HG03565 (cell line): ENCODE measurements around the gene ADAMTS18.
"Not testable (repeated sequence)": the region's sequence is repeated elsewhere in the genome, so short reads cannot be mapped to it uniquely, and the experiment has no call there.

ENCODE experiments used
- ATAC-seq: cut with Tn5 transposase; IDR thresholded peaks from one replicate; pipeline ENCODE4 v1.9.1; 2021; ENCODE audit warnings: mild to moderate bottlenecking, moderate library complexity; ENCODE audit not compliant: unreplicated experiment

Gene ADAMTS18

DNA sequence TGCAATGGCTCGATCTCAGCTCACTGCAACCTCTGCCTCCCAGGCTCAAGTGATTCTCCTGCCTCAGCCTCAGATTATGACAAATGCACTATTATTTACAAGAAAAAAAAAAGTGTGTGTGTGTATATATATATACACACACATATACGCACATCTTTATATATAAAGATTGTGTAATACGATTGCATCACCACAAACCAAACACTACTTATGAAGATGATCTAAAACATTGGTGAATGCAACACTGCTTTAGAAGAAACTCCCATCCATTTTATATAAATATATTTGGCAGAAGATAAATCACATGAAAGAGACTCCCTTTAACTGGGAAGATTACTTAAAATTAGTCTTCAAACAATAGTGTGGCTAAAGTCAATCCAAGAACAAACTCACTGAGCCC is 138.9 kb downstream of the ADAMTS18 start:
- no peak for ATAC-seq

- no peak for ATAC-seq
Observed at GRCh38 chr16:77290451-77291115, 144.3 kb downstream of the ADAMTS18 start.

- no peak for ATAC-seq
Observed at GRCh38 chr16:77289331-77289809, 145.5 kb downstream of the ADAMTS18 start.

- no peak for ATAC-seq
Observed at GRCh38 chr16:77288222-77288621, 146.6 kb downstream of the ADAMTS18 start.

DNA sequence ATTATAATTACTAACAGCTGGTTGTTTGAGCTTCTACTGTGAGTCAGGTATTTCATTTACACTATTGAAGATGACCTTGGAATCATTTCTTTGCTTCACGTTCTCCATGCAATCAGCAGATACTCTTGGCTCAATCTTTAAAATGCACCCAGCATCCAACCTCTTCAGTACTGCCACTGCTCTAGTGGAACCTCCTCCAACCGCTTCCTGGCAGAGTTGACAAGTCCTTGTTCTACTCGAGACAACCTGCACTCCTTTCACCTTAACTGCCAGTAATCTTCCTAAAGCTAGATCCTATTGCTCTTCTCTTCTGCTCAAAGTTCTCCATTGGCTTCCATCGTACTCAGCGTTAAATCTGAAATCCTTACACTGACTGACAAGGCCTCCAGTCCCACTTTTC is 149.2 kb downstream of the ADAMTS18 start:
- ATAC-seq = no peak

DNA sequence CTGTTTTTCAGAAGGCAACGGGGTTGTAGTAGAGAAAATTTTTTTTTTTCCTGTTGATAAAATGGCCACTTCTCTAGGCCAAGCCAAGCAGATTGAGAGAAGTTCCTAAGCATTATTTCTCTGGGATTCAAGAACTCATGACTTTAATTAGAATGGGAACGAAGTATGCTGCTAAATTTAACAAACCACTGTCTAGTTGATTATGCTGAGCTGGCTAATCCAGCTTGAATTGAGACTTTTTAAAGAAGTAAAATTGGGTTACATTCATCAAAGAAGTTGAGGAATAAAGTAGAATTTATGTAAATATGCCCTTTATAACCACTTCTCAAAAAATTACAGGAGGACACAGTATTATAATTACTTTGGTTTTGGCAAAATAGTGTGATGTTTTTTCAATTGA is 152.5 kb downstream of the ADAMTS18 start:
- no peak for ATAC-seq

- ATAC-seq = not testable (repeated sequence)
Observed at GRCh38 chr16:77279316-77279715, 155.5 kb downstream of the ADAMTS18 start.

DNA sequence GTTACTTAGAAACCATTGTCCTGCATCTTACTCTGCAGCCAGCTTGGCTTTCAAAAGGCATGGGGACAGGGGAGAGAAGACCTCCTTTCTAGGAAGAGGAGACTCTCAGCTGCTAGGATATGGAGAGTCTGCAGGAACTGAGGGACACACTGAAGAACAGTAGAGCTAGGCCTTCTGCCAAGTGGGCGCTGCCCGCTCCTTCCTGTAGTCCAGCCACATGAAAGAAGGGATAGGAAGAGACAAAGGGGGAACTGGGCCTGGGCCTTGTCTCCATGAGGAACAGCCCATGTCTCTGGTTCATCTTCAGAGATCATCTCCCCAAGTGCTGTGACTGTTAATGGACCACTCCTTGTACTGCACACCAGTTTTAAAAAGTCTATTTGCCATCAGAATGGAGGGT is 157.3 kb downstream of the ADAMTS18 start:
- no peak for ATAC-seq

GRCh38 chr16:77277141-77277540 is 157.7 kb downstream of the ADAMTS18 start:
- ATAC-seq = no peak

- ATAC-seq = no peak
Observed at GRCh38 chr16:77276661-77277060, 158.2 kb downstream of the ADAMTS18 start.

GRCh38 chr16:77275303-77275702 is 159.5 kb downstream of the ADAMTS18 start:
- not testable (repeated sequence) for ATAC-seq

GRCh38 chr16:77273815-77274214 is 161.0 kb downstream of the ADAMTS18 start:
- no peak for ATAC-seq

GRCh38 chr16:77271532-77272426 is 163.1 kb downstream of the ADAMTS18 start:
- ATAC-seq = no peak

DNA sequence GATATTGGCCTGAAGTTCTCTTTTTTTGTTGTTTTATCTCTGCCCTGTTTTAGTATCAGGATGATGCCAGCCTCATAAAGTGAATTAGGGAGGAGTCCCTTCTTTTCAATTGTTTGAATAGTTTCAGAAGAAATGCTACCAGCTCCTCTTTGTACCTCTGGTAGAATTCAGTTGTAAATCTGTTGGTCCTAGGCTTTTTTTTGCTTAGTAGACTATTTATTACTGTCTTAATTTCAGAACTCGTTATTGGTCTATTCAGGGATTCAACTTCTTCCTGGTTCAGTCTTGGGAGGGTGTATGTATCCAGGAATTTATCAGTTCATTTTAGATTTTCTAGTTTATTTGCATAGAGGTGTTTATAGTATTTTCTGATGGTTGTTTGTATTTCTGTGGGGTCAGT is 168.6 kb downstream of the ADAMTS18 start:
- not testable (repeated sequence) for ATAC-seq

- no peak for ATAC-seq
Observed at GRCh38 chr16:77262971-77263370, 171.9 kb downstream of the ADAMTS18 start.

DNA sequence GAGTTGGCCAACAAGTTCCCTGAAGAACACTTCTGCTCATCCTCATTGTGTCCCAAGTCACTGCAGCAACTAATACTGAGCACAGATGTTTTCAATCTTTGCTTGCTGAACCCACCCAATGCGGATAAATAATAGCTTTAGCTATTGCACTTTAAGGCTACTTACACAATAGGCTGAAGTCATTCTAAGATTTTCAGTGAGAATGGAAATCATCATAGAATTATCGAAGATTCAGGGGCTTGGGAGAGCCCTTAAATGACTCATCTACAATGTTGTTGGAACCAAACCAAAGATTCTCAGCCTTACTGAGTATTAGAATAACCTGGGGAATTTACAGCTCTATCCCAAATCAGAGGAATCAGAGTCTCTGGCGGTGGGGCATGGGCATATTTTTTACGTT is 184.4 kb downstream of the ADAMTS18 start:
- ATAC-seq = no peak

- ATAC-seq = no peak
Observed at GRCh38 chr16:77246150-77246549, 188.7 kb downstream of the ADAMTS18 start.

DNA sequence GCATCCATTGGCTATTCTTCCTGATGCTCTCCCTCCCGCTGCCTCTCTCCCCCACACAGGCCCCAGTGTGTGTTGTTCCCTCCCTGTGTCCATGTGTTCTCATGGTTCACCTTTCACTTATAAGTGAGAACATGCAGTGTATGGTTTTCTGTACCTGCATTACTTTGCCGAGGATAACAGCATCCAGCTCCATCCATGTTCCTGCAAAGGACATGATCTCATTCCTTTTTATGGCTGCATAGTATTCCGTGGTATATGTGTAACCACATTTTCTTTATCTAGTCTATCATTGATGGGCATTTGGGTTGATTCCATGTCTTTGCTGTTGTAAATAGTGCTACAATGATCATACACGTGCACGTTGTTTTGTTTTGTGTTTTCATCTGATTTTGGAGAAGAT is 192.4 kb downstream of the ADAMTS18 start:
- not testable (repeated sequence) for ATAC-seq

- no peak for ATAC-seq
Observed at GRCh38 chr16:77238593-77238992, 196.2 kb downstream of the ADAMTS18 start.

DNA sequence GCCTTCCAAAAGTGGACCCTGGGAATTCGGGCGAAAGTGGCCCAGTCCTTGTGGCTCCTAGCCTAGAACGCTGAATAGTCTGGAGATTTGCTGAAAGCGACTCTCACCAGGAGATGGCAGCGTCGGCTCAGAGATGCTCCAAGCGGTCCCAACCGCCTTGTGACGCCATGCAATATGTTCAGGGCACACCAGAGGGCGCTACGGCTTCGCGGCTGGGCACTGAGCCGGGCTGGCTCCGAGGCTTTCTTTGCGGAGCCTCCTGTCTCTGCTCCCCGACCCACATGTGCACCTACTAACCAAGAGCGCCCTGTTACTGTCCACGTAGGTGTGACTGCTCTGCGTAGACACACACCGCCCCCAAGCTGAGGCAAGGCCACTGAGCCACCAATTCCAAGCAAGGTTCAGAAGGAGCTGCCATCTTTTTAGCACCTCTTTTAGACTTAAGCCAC is 198.7 kb downstream of the ADAMTS18 start:
- ATAC-seq = peak; percentile 96

- no peak for ATAC-seq
Observed at GRCh38 chr16:77234611-77235010, 200.2 kb downstream of the ADAMTS18 start.
